WERI-Rb-1 (cell line): ENCODE data around the gene PPP1R3D.

Source experiments
- DNase-seq: peaks from one replicate; pipeline ENCODE4 v3.0.0-alpha.2; 2020
- H3K27ac ChIP-seq: fragments of 250-450 bp; sonication (Bioruptor Pico); 2 replicates; pipeline ENCODE4 v1.5.1; 2020; ENCODE audit warnings: mild to moderate bottlenecking, moderate library complexity
- H3K27me3 ChIP-seq: fragments of 250-450 bp; sonication (Bioruptor Pico); 2 replicates; pipeline ENCODE4 v1.5.1; 2021; ENCODE audit warnings: mild to moderate bottlenecking, low read depth, moderate library complexity; ENCODE audit not compliant: insufficient read depth, severe bottlenecking
- H3K36me3 ChIP-seq: fragments of 250-450 bp; sonication (Bioruptor Pico); 2 replicates; pipeline ENCODE4 v1.5.1; 2020; ENCODE audit warnings: mild to moderate bottlenecking, moderate library complexity
- H3K4me3 ChIP-seq: 2 replicates; pipeline ENCODE4 v1.5.1; 2011; ENCODE audit warnings: low read depth, mild to moderate bottlenecking, control low read depth, low read length
- H3K9me3 ChIP-seq: fragments of 250-450 bp; sonication (Bioruptor Pico); 2 replicates; pipeline ENCODE4 v1.5.1; 2021; ENCODE audit warnings: mild to moderate bottlenecking, moderate library complexity; ENCODE audit not compliant: severe bottlenecking
- CTCF ChIP-seq: IDR thresholded peaks from 2 replicates; pipeline ENCODE4 v1.5.1; 2011; ENCODE audit warnings: low read depth, mild to moderate bottlenecking, control low read depth, inconsistent platforms, low read length

PPP1R3D gene

DNA sequence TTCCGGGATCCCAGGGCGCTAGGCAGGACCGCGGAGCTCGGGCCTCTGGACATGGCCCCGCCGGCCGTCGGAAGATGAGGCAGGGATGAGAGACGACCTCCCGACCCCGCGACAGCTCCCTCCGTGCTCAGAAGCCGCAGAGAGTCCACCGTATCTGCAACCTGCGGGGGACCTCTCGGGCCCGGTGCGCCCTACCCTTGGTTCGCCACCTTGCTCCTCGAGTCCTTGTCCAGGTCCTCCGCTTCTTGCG, 301 bp downstream of the PPP1R3D start:
- H3K36me3 ChIP-seq: peaks cover 15% of the 10 kb centered on the region
- H3K27me3 ChIP-seq: no peaks in the 10 kb centered on the region
- no peak for TF ChIP-seq CTCF

GRCh38 chr20:59939052-59939878, 840 bp downstream of the PPP1R3D start:
- TF ChIP-seq CTCF: no peak
- H3K27ac ChIP-seq: peak overlapping the region; percentile 93
- peaks cover 12% of the 10 kb centered on the region for H3K36me3 ChIP-seq
- DNase-seq: no peak
- no peaks in the 10 kb centered on the region for H3K27me3 ChIP-seq
- no peaks in the 10 kb centered on the region for H3K9me3 ChIP-seq
- H3K4me3 ChIP-seq: peak overlapping the region; percentile 85

More for the DNA sequence above, 301 bp downstream of the PPP1R3D start:
- Histone ChIP-seq H3K27ac (peak overlapping the region; percentile 93), H3K9me3 (no peaks in the 10 kb centered on the region), H3K4me3 (peak overlapping the region; percentile 85)
- DNase-seq: peak; percentile 18

GRCh38 chr20:59938696-59939051, 1.4 kb downstream of the PPP1R3D start:
- Histone ChIP-seq H3K27me3 (no peaks in the 10 kb centered on the region), H3K9me3 (no peaks in the 10 kb centered on the region), H3K4me3 (no peak overlapping the region), H3K36me3 (peaks cover 6% of the 10 kb centered on the region), H3K27ac (no peak overlapping the region)
- TF ChIP-seq CTCF: no peak
- DNase-seq: no peak

GRCh38 chr20:59938221-59938620, 1.9 kb downstream of the PPP1R3D start:
- H3K36me3 ChIP-seq: peaks cover 5% of the 10 kb centered on the region; the same call in 1 of the 2 replicates
- no peak for TF ChIP-seq CTCF
- H3K27me3 ChIP-seq: no peaks in the 10 kb centered on the region
- H3K9me3 ChIP-seq: no peaks in the 10 kb centered on the region
- H3K27ac ChIP-seq: no peak overlapping the region
- H3K4me3 ChIP-seq: no peak overlapping the region
- no peak for DNase-seq

GRCh38 chr20:59937150-59937549, 3.0 kb downstream of the PPP1R3D start:
- no peak for DNase-seq
- no peak for TF ChIP-seq CTCF
- no peaks in the 10 kb centered on the region for H3K27me3 ChIP-seq
- H3K36me3 ChIP-seq: no peaks in the 10 kb centered on the region
- no peak overlapping the region for H3K27ac ChIP-seq
- H3K4me3 ChIP-seq: no peak overlapping the region
- H3K9me3 ChIP-seq: no peaks in the 10 kb centered on the region

GRCh38 chr20:59936409-59936808, 3.7 kb downstream of the PPP1R3D start:
- no peak for TF ChIP-seq CTCF
- Histone ChIP-seq H3K27me3 (no peaks in the 10 kb centered on the region), H3K9me3 (no peaks in the 10 kb centered on the region), H3K4me3 (no peak overlapping the region), H3K36me3 (no peaks in the 10 kb centered on the region), H3K27ac (no peak overlapping the region)
- no peak for DNase-seq
